Measurements from ENCODE around the gene ITGAE. TPM values are rescaled to one million over a fixed set of nuclear protein-coding genes. Genes with fewer than 3 reads are reported as not detected.

ITGAE gene
- total RNA-seq, 2 donors from 2014 or later = 15.7 to 20.5 TPM

- intact Hi-C loops (cut with DNase I) = no loop called here
- no peak for ATAC-seq
- DNase-seq = no peak
Observed at GRCh38 chr17:3689262-3690093, 111.5 kb downstream of the ITGAE start.

GRCh38 chr17:3688852-3689261, 112.1 kb downstream of the ITGAE start:
- ATAC-seq = peak in 1 of 2 donors; percentile 13
- intact Hi-C loops (cut with DNase I) = no loop called here
- DNase-seq = no peak

GRCh38 chr17:3688027-3688553, 112.9 kb downstream of the ITGAE start:
- DNase-seq = no peak
- no peak for ATAC-seq
- intact Hi-C loops (cut with DNase I) = no loop called here

GRCh38 chr17:3685174-3685573, 115.8 kb downstream of the ITGAE start:
- DNase-seq (no peak), ATAC-seq (no peak)
- intact Hi-C loops (cut with DNase I) = no loop called here

- ATAC-seq = peak; percentile 72 to 76
- intact Hi-C loops (cut with DNase I) = no loop called here
- DNase-seq = no peak
Observed at GRCh38 chr17:3683054-3683511, 117.9 kb downstream of the ITGAE start.

- intact Hi-C loops (cut with DNase I) = no loop called here
- DNase-seq = no peak
- no peak for ATAC-seq
Observed at GRCh38 chr17:3682033-3682432, 119.0 kb downstream of the ITGAE start.

- DNase-seq = no peak
- ATAC-seq = no peak
- intact Hi-C loops (cut with DNase I) = no loop called here
Observed at GRCh38 chr17:3681565-3681964, 119.4 kb downstream of the ITGAE start.

- DNase-seq = no peak
- no peak for ATAC-seq
- intact Hi-C loops (cut with DNase I) = no loop called here
Observed at GRCh38 chr17:3681057-3681456, 119.9 kb downstream of the ITGAE start.

GRCh38 chr17:3679531-3680126, 121.4 kb downstream of the ITGAE start:
- ATAC-seq (no peak), DNase-seq (no peak)
- intact Hi-C loops (cut with DNase I) = no loop called here

- intact Hi-C loops (cut with DNase I) = no loop called here
- ATAC-seq (no peak), DNase-seq (no peak)
Observed at GRCh38 chr17:3678821-3679530, 122.0 kb downstream of the ITGAE start.

- ATAC-seq (peak in 1 of 2 donors; percentile 58), DNase-seq (no peak)
- intact Hi-C loops (cut with DNase I) = no loop called here
Observed at GRCh38 chr17:3678095-3678820, 122.7 kb downstream of the ITGAE start.

GRCh38 chr17:3675886-3676285, 125.1 kb downstream of the ITGAE start:
- intact Hi-C loops (cut with DNase I) = no loop called here
- DNase-seq (no peak), ATAC-seq (no peak)

- DNase-seq = no peak
- no peak for ATAC-seq
- intact Hi-C loops (cut with DNase I) = no loop called here
Observed at GRCh38 chr17:3672571-3672970, 128.4 kb downstream of the ITGAE start.

GRCh38 chr17:3669548-3669947, 131.4 kb downstream of the ITGAE start:
- no peak for DNase-seq
- no peak for ATAC-seq
- intact Hi-C loops (cut with DNase I) = no loop called here

- intact Hi-C loops (cut with DNase I) = no loop called here
- DNase-seq = no peak
- no peak for ATAC-seq
Observed at GRCh38 chr17:3669085-3669347, 132.0 kb downstream of the ITGAE start.

- ATAC-seq (peak; percentile 92 to 93), DNase-seq (peak; percentile 99)
- intact Hi-C loops (cut with DNase I) = no loop called here
Observed at GRCh38 chr17:3668279-3669084, 132.5 kb downstream of the ITGAE start, which contains the start of the genes EMC6 and TAX1BP3. Gene EMC6, plus strand, starts transcription at chr17:3668812. Its CDS starts 335 bp downstream, at chr17:3669147. Gene TAX1BP3, minus strand, starts transcription at chr17:3668578. Its CDS starts 52 bp downstream, at chr17:3668526.

GRCh38 chr17:3667366-3668278, 133.4 kb downstream of the ITGAE start:
- intact Hi-C loops (cut with DNase I) = no loop called here
- ATAC-seq (peak; percentile 84 to 90), DNase-seq (peak; percentile 94)

All from left cardiac atrium (tissue), 4 donors.